SK-N-SH (cell line): ENCODE results near the gene PDE4B.

Experiments used
- CTCF ChIP-seq: fragments of 200-600 bp; sonication (generic); IDR thresholded peaks from 2 replicates; pipeline ENCODE4 v1.6.1; 2017; ENCODE audit warnings: antibody characterized with exemption, mild to moderate bottlenecking, moderate library complexity
- EP300 ChIP-seq, 2 experiments: IDR thresholded peaks; 2 replicates each; pipeline versions ENCODE4 v1.4.0 to v1.6.1; 2012; ENCODE audit warnings: borderline replicate concordance in 1 of 2, low read depth in 1 of 2, low read length in 1 of 2
- MXI1 ChIP-seq: IDR thresholded peaks from 2 replicates; pipeline ENCODE4 v1.6.1; 2012; ENCODE audit warnings: mild to moderate bottlenecking, low read depth, low read length, improper control_type of control experiment
- POLR2AphosphoS5 ChIP-seq: IDR thresholded peaks from 2 replicates; pipeline ENCODE4 v1.6.1; 2012; ENCODE audit warnings: low read depth, low read length
- SIN3A ChIP-seq: IDR thresholded peaks from 2 replicates; pipeline ENCODE4 v1.6.1; 2012; ENCODE audit warnings: low read depth, mild to moderate bottlenecking, low read length, moderate library complexity, borderline replicate concordance
- SMC3 ChIP-seq: IDR thresholded peaks from 2 replicates; pipeline ENCODE4 v1.6.1; 2012; ENCODE audit warnings: low read depth, low read length, improper control_type of control experiment
- TAF1 ChIP-seq: IDR thresholded peaks from 2 replicates; pipeline ENCODE4 v1.6.1; 2012; ENCODE audit warnings: low read depth, mild to moderate bottlenecking, low read length, moderate library complexity, borderline replicate concordance
- USF2 ChIP-seq: fragments of 150-350 bp; IDR thresholded peaks from 2 replicates; pipeline ENCODE4 v1.6.1; 2017; ENCODE audit warnings: antibody characterized with exemption, low read length, low read depth, borderline replicate concordance

DNA sequence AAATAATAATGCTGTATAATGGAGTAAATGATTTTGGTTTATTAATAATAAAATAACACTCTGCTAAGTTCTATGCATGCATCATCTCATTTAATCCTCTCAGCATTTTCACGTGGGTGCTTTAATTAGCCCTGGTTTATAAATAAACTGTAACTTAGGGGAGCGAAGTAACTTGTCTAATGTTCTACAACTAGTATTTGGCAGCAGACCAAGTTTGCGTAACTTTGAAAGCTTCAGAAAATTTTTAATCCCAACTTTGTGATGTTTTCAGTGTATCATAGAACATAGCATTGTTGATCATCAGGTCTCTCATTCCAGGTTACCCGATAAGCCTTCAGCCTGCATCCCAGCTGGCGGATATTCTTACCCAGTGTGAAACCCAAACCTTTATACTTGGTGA, 418.8 kb downstream of the PDE4B start:
- TF ChIP-seq SIN3A (no peak), MXI1 (no peak), CTCF (no peak), TAF1 (no peak), EP300 (IDR thresholded peaks at IDR 0.05; ENCODE audit: borderline replicate concordance in 1 of 2, low read depth in 1 of 2, low read length in 1 of 2) (no peak), SMC3 (no peak), POLR2AphosphoS5 (no peak), USF2 (no peak)
